ENCODE measurements around the gene REN. TPM values are rescaled to one million over a fixed set of nuclear protein-coding genes. Genes with fewer than 3 reads are reported as not detected.

REN gene
- total and polyA plus RNA-seq, 2 of the 13 experiments (the other 11 are each of a cell fraction or from before 2014, with no cell fraction given): not detected

GRCh38 chr1:204180133-204180532 lies 14.0 kb upstream of the REN start:
- Histone ChIP-seq H2AFZ (ENCODE audit: low read length) (no peak overlapping the region), H3K36me3 (replicated peaks in 1 of 2; ENCODE audit: control insufficient read depth in 1 of 2, insufficient read depth in 2 of 2, low read length in 2 of 2) (no peaks in the 10 kb centered on the region), H3K9me3 (ENCODE audit: low read length) (no peaks in the 10 kb centered on the region), H3K27me3 (ENCODE audit: control insufficient read depth in 1 of 2, insufficient read depth in 2 of 2, low read length in 2 of 2) (peaks cover 0 to 11% of the 10 kb centered on the region in 2 experiments; a peak in 1 of 5 replicates), H3K4me1 (ENCODE audit: insufficient read depth, low read length) (peaks cover 20% of the 10 kb centered on the region), H3K79me2 (ENCODE audit: insufficient read depth, low read length) (no peaks in the 10 kb centered on the region), H3K27ac (ENCODE audit: extremely low read length, insufficient read depth, low read length) (no peak overlapping the region), H3K4me3 (replicated peaks in 1 of 3; ENCODE audit: insufficient read depth in 1 of 3, low read depth in 2 of 3, low read length in 3 of 3) (no peak overlapping the region), H3K4me2 (ENCODE audit: low read depth, low read length) (no peak overlapping the region), H4K20me1 (ENCODE audit: insufficient read depth, low read length) (no peaks in the 10 kb centered on the region), H3K9ac (ENCODE audit: insufficient read depth, low read depth, low read length) (no peak overlapping the region)
- intact Hi-C loops (cut with micrococcal nuclease; ENCODE audit: unreplicated experiment) (no loop called here), in situ Hi-C loops (cut with HindIII; ENCODE audit: extremely low pct_ligation_motif_present, low pct_unique_long_range_greater_than_20kb) (no loop called here)
- WGBS (ENCODE audit: low lambda C conversion rate): 4% methylated on average over 6 of the region's 6 CpGs
- peak; percentile 62 for FAIRE-seq
- ATAC-seq: peak; percentile 78
- peak; percentile 82 for DNase-seq (ENCODE audit: low spot score)
- BruUV-seq (replicated peaks): no TSS peak
- CTCF ChIA-PET (ENCODE audit: low intra/inter-chr PET ratio, low total read pairs): no interaction called here
- POLR2A ChIA-PET: interaction anchor here (1.2 to 2.4 kb wide), 3 partner anchors 9 to 34 kb away, joined by 3 to 7 read pairs (median 5); partner anchors contain the start of gene GOLT1A
- TF ChIP-seq POGK (CRISPR knock-in tag; conservative IDR thresholded peaks at IDR 0.05): peak; percentile 87
- TF ChIP-seq MYPOP (CRISPR knock-in tag; IDR thresholded peaks at IDR 0.05): no peak
- TF ChIP-seq MXD3 (CRISPR knock-in tag; IDR thresholded peaks at IDR 0.05): no peak
- no peak for TF ChIP-seq ZNF3 (CRISPR knock-in tag; IDR thresholded peaks at IDR 0.05)
- TF ChIP-seq BRCA1 (CRISPR knock-in tag; IDR thresholded peaks at IDR 0.05): no peak
- no peak for TF ChIP-seq ZNF816 (CRISPR knock-in tag; IDR thresholded peaks at IDR 0.05; ENCODE audit: borderline replicate concordance)
- no peak for TF ChIP-seq ZNF768 (CRISPR knock-in tag; IDR thresholded peaks at IDR 0.05)
- TF ChIP-seq GPN1 (CRISPR knock-in tag; IDR thresholded peaks at IDR 0.05; ENCODE audit: borderline replicate concordance): no peak
- no peak for TF ChIP-seq BRF2 (CRISPR knock-in tag; IDR thresholded peaks at IDR 0.05)
- TF ChIP-seq CSRNP1 (CRISPR knock-in tag; IDR thresholded peaks at IDR 0.05): no peak
- TF ChIP-seq NAIF1 (CRISPR knock-in tag; IDR thresholded peaks at IDR 0.05; ENCODE audit: borderline replicate concordance): no peak
- TF ChIP-seq TFAP4 (IDR thresholded peaks at IDR 0.05; ENCODE audit: borderline replicate concordance, low read depth): peak; percentile 80
- no peak for TF ChIP-seq PLSCR1 (CRISPR knock-in tag; IDR thresholded peaks at IDR 0.05; ENCODE audit: borderline replicate concordance)
- no peak for TF ChIP-seq ZKSCAN5 (CRISPR knock-in tag; IDR thresholded peaks at IDR 0.05)
- 0 out of 2 replicates have a peak, but pooled peaks have one; percentile 42 for TF ChIP-seq RCOR2 (CRISPR knock-in tag; IDR thresholded peaks at IDR 0.05)
- no peak for TF ChIP-seq ZNF788 (CRISPR knock-in tag; IDR thresholded peaks at IDR 0.05; ENCODE audit: borderline replicate concordance)
- TF ChIP-seq HNRNPH1 (optimal IDR thresholded peaks at IDR 0.05; ENCODE audit: low read depth, low read length): no peak

Data from HepG2 (cell line).